HEK293T (cell line): ENCODE results near the gene FOXP4.

Source experiments
- CTBP1 ChIP-seq: fragments of 450-650 bp; IDR thresholded peaks from 2 replicates; pipeline ENCODE4 v1.6.1; 2016; ENCODE audit warnings: borderline replicate concordance
- FOXM1 ChIP-seq: fragments of 450-650 bp; IDR thresholded peaks from 2 replicates; pipeline ENCODE4 v1.6.1; 2017; ENCODE audit warnings: mild to moderate bottlenecking, borderline replicate concordance
- SP1 ChIP-seq: fragments of 450-650 bp; IDR thresholded peaks from 2 replicates; pipeline ENCODE4 v1.6.1; 2017
- SUZ12 ChIP-seq: fragments of 450-650 bp; IDR thresholded peaks from 2 replicates; pipeline ENCODE4 v1.6.1; 2016; ENCODE audit warnings: mild to moderate bottlenecking
- ZNF384 ChIP-seq: fragments of 450-650 bp; IDR thresholded peaks from 2 replicates; pipeline ENCODE4 v1.6.1; 2016

DNA sequence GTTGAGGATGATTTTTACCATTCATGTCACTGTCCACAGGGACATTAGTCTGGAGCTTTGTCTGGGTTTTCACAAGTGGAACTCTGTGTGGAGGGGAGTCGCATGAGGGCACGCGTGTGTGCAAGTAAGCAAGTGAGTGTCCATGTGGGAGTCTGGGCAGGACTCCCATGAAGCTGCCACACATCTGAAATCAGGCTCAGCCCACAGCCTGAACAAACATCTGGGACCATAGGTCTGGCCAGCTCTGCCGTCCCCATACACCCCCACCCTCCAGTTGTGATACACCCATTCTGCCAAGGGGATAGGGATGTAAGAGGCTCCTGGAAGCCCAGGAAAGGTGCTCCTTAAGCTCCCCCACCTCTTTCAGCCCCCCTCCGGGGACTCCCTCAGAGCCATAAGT is 17.1 kb upstream of the FOXP4 start:
- no peak for TF ChIP-seq ZNF384
- no peak for TF ChIP-seq CTBP1
- no peak for TF ChIP-seq FOXM1
- no peak for TF ChIP-seq SUZ12
- TF ChIP-seq SP1: no peak
